Bone marrow (tissue), 2 donors: ENCODE data around the gene TGM1.
"Not testable (repeated sequence)": the region's sequence is repeated elsewhere in the genome, so short reads cannot be mapped to it uniquely, and the experiment has no call there.

Source experiments
- DNase-seq, 2 donors: peaks; one replicate each; lab custom pipeline; 2025; lab: John Stamatoyannopoulos, UW

The TGM1 gene

GRCh38 chr14:24254630-24255392, 8.2 kb downstream of the TGM1 start:
- no peak for DNase-seq

- no peak for DNase-seq
These were observed 9.0 kb downstream of the TGM1 start for GRCh38 chr14:24253936-24254335.

GRCh38 chr14:24252289-24253124, 10.5 kb downstream of the TGM1 start:
- no peak for DNase-seq

- DNase-seq, result no peak
These were observed 11.1 kb downstream of the TGM1 start for GRCh38 chr14:24251880-24252288.

- DNase-seq, result no peak
These were observed 12.6 kb downstream of the TGM1 start for GRCh38 chr14:24250354-24250753.

GRCh38 chr14:24249230-24250021, 13.6 kb downstream of the TGM1 start:
- no peak for DNase-seq

- no peak for DNase-seq
These were observed 15.6 kb downstream of the TGM1 start for GRCh38 chr14:24247422-24247821.

- peak in 1 of 2 donors; percentile 71 for DNase-seq
These were observed 16.2 kb downstream of the TGM1 start for GRCh38 chr14:24246765-24247212.

- not testable (repeated sequence) for DNase-seq
These were observed 17.6 kb downstream of the TGM1 start for GRCh38 chr14:24245350-24245749.

GRCh38 chr14:24243336-24243836, 19.6 kb downstream of the TGM1 start:
- peak in 1 of 2 donors; percentile 79 for DNase-seq

GRCh38 chr14:24241829-24242443, 21.0 kb downstream of the TGM1 start:
- no peak for DNase-seq

GRCh38 chr14:24240110-24240918, 22.7 kb downstream of the TGM1 start:
- DNase-seq, result no peak

GRCh38 chr14:24238527-24239037, 24.4 kb downstream of the TGM1 start:
- DNase-seq, result no peak

GRCh38 chr14:24238123-24238522, 24.9 kb downstream of the TGM1 start:
- DNase-seq, result no peak

GRCh38 chr14:24237463-24237955, 25.5 kb downstream of the TGM1 start:
- DNase-seq, result no peak

GRCh38 chr14:24236689-24237462, 26.1 kb downstream of the TGM1 start:
- no peak for DNase-seq

GRCh38 chr14:24235804-24236688, 26.9 kb downstream of the TGM1 start:
- DNase-seq, result no peak
